Islet precursor cell (in vitro differentiated cells): ENCODE data around the gene ABAT.
"Not testable (repeated sequence)": the region's sequence is repeated elsewhere in the genome, so short reads cannot be mapped to it uniquely, and the experiment has no call there.

Experiments used
- DNase-seq: peaks from one replicate; pipeline ENCODE4 v3.0.0-alpha.2; 2018

The ABAT gene

DNA sequence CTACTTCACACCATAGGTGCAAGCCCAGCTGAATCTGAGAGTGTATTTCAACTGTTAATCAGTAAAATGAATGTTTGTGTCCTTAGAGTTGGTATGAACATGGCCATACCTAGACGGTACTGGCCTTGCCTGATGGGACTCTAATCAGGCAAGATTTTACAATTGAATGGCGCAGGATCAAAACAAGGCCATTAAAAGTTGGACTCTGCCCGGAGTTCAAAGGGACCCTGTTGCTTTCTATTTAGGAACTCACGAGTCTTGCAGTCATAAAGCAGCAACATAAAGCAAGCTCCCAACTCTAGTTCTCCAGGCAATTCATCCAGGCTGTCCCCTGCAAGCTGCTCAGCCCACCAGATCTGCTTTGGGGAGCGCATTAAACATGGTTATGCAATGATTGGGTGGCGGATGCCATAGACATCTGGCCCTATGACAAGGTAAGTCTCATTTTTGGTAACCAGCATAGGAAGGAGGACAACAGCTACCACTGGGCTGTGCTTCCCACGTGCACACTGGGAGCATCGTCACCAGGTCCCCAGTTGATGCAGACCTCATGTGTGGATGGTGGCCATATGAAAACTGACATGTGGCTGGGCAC is 114.3 kb downstream of the ABAT start:
- DNase-seq, result no peak

DNA sequence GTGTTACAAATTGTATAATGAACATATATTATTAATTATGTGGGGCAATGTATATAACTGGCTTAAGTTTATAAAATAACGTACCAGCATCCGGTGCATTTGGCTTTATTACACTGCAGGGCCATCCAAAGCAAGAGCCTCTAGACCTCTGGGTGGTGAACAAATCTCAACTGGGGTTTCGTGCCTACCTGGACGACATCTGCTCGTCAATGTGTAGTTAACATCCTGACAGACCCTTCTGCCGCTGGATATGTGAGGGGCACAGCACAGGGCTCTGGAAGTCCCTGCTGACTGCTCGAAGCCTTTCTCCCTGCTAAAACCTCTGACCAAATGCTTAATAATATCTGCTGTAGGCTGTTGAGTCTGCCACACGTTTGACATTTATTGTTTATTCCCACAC is 120.7 kb downstream of the ABAT start:
- no peak for DNase-seq

DNA sequence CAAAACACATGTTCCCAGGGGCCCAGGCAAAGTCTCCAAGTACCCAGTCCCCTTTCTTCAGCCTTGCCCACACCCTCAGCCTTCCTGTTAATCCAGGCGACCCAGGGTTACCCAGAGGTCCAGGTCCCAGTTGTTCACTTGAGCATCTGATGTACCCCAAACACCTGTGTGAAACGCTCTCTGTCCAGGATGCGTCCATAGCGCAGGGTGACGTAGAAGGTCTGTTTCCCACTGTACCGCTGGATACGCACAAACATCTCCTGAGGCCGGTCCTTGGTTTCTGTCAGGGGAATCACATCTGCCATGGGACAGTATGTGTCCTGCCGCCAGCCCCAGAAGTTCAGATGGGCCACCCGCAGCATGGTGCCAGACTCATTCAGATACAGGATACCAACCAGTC is 121.4 kb downstream of the ABAT start:
- no peak for DNase-seq

DNA sequence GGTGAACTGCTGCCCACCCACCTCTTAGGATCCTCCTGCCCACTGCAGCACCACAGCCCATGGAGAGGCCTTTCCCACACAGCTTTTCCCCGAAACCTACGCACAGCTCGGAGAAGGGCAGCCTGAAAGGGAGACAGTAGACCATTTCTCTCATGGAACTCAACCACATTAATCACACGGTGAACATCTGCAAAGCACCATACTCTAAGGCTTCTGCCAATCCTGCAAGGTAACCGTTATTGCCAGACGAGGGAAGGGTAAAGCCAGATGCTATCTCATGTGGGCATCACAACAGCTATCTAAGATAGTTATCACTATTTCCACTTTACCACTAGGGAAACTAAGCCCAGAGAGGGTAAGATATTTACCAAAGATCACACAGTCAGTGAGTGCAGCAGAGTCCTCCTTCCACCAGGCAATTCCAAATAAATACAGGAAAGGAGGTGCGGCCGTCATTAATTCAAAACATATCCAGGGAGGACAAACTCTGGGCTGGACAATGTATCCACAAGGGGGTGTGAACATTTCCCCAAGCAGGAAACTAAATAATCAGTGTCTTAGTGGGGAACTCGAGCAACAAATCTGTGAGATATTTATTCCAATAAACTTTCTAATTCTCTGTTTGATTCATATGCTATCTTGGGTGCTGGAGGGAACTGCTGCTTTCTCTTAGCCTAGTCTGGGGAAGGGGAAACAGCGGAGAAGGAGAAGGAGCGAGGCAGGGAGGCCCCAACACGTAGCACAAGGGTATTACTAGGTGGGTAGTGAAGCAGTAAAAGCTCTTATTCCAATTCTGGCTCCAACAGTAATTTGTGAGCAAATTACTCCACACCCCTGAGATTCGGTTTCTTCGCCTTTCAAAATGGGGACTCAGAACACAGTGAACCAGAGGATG is 122.3 kb downstream of the ABAT start:
- no peak for DNase-seq

DNA sequence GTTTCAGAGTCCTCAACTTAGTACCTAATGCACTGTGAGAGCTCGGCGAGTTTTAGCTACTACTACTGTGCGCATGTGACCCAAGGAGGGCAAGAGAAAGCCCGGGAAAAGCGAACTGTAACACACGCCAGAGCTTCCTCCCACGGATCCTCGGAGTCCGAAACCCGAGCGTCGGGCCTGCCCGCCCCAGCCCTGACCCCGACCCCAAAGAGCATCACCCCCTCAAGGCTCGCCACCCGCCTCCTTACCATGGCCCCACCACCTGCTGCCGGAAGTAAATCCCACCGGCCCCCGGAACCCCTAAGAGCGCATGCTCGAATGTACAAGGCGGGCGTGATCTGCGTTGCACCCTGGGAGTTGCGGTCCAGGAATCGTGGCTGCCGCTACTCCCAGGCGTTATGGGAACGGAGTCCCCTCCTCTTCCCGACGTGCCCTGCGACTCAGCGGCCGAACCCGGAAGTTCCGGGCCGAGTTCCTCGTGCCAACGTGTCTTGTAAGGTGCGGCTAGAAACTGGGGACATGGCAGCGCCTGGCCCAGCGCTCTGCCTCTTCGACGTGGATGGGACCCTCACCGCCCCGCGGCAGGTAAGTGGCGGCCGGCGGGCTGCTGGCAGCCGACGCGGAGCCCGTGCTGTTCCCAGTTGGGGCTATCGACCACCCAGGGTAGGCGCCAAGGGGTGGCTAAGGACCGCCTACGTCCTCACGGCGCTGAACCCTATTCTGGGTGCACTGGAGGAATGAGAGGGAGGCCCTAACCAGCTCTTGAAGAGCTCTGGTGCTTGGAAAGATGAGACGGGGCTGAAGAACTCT is 123.2 kb downstream of the ABAT start, which contains the start of the genes PMM2 and TMEM186:
Gene PMM2, plus strand, starts transcription at position 476 of the 810 bp plus-strand sequence. Its CDS starts 44 bp downstream, at position 520.
Gene TMEM186, minus strand, starts transcription at position 276 of the 810 bp plus-strand sequence. Its CDS starts 25 bp downstream, at position 251.
- peak; percentile 98 for DNase-seq

DNA sequence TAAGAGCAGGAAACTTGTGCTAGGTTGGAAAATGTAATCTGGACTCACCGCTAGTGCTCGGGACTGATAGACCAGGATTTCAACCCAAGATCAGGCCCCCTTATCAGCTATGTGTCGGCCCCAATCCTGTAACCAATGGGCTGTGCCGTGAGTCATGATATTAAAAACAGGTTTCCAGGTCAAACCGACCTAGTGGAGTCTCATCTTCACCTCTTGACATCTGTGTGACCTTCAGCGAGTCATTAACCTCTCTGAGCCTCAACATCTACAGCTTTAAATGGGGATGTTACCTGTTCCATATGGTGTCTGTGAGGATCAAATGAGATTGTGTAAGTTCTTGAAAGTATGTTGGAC is 123.7 kb downstream of the ABAT start:
- DNase-seq, result no peak

DNA sequence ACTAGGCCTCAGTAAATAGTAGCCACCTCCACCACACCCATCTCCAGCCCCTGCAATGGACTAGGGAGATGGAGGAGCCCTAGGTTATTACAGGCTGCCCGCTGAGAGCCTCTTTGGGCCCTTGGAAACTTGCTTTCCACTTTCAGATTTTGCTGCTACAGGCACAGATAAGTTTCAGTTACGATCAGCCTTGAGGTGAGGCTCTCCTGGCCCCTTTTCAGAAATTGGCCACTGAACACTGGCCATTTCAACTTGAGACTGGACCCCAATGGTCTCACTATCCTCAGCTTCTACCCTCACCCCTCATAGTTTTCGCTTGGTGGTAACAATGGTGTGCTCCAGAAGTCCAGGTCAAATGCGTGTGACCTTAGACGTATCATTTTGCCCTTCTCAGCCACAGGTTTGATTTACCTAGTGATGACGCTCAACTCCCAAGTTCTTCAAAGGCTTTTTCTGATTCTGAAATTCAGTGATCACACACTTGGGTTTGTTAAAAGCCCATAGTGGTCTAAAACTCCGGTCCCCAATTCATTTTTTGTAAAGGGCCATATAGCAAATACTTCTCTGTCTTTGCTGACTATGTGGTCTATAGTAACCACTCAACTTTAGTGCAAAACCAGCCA is 124.2 kb downstream of the ABAT start:
- DNase-seq, result no peak

DNA sequence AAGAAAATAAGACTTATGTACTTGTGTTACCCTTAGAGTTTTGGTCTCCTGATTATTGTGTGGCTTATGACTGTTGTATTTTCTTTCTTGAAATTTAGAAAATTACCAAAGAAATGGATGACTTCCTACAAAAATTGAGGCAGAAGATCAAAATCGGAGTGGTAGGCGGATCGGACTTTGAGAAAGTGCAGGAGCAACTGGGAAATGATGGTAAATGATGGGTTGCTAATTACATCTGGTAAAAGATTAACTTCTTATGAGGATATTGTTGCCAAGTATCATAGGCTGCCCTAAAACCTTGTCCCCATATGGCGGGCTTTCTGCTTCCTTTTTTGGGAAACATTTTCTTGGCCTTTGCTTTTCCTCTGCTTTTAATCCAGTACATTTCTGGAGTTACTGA is 127.3 kb downstream of the ABAT start:
- no peak for DNase-seq

DNA sequence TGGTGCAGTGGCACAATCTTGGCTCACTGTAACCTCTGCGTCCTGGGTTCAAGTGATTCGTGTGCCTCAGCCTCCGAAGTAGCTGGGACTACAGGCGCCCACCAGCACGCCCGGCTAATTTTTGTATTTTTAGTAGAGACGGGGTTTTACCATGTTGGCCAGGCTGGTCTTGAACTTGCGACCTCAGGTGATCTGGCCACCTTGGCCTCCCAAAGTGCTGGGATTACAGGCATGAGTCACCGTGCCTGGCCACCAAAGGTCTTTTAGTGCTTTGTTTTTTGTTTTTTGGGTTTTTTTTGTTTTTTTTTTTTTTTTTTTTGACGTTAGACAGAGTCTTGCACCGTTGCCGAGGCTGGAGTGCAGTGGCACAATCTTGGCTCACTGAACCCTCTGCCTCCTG is 129.3 kb downstream of the ABAT start:
- DNase-seq, result not testable (repeated sequence)

DNA sequence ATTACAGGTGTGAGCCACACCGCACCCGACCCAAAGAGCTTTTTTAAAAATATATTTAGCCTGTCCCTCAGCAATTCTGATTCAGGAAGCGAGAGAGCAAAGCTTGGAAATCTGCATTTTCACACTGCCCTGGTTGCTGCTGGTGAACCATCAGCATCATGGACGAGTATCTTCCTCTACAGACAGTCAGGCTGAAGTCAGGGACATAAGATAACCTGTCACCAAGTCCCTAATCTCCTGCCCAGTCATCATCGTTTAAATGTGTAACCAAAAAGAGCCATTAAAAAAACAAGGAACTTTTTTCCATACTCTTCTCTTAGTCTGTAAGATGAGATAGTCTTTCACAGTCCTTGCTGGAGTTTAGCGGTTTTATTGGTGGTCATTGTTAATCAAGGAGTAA is 129.9 kb downstream of the ABAT start:
- DNase-seq, result no peak

DNA sequence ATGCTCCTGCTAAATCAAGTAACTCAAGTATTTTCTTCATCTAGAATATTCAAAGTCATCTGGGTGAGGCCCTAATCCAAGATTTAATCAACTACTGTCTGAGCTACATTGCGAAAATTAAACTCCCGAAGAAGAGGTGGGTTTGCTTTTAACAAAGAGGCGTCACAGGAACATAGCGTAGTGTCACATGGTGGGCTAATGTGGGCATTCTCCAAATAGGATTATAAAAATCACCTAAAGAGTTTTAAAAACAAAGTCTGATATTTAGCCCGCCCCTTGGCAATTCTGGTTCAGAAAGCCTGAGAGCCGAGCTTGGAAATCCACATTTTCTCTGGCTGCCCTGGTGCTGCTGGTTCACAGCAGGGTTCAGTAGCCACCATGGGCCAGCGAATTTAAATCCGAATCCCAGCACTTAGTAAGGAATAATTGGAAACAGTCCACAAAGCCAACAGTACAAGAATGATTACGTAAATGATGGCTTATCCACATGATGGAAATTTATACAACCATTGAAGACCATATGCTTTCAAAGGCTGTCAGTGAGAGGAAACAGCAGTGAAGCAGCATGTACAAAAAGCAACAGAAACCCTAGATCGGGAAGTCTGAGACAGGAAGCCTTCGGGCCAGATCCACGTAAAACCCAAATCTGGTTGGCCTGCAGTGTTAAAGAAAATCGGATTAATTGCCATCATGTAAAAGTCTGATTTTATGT is 132.0 kb downstream of the ABAT start:
- DNase-seq, result no peak

DNA sequence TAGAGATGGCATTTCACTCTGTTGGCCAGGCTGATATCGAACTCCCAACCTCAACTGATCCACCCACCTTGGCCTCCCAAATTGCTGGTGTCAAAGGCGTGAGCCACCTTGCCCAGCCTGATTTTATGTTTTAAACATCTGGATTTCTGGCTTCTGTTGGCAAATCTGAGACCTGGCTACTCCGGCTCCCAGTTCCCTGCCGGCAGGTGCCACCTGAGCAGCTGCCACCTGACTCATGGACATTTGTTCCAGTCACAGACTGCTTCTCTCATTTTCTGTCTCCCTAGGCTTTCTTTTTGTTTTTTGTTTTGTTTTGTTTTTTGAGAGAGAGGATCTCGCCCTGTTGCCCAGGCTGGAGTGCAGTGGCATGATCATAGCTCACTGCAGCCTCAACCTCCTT is 132.8 kb downstream of the ABAT start:
- DNase-seq, result no peak

DNA sequence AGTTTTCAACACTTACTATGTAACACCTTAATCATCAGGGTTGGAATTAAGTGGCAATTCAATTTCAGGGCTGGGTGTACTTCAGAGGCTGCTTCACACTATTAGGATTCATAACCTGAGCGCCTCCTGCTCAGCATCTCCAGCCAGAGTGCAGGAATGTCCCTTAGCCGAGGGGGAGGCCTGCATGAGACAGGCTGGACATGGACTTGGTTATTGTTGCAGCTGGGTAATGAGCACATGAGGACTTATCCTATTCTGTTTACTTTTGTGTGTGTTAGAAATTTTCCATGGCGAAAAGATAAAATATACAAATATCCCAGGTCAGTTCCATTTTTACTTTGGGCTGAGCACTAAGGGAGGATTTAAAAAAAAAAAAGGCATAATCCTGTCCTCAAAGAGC is 133.6 kb downstream of the ABAT start:
- DNase-seq, result no peak

DNA sequence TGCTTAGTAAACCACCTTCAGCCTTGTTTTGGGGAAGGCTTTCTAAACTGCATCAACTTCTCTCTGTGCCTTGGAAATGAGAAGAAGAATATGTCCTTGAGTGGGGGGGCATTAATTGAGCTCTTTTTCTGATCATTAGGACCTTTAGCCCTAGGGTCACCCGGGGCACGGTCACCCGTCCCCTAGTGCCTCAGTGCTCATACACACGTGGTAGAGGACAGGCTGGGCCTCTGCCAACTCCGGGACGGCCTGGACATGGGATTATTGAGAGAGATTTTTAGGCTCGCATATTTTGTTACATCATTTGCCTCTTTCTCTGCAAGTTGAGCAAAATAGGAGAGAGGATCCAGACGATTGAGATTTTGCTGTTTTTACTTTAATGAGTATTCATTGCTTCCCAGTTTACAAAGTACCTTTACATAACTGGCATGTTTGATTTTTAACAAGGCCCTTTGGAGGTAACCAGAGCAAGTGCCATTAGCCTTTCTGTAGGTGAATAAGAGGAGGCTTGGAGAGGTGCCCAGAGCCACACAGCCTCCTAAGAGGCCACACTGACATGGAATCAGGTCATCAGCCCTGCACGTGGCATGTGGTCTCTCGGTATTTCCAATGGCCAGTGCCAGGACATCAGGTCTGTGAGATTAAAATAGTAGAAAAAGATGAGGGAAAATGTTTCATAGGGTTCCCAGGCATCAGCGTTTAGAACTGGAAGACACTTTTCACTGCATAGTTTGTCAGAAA is 134.4 kb downstream of the ABAT start:
- no peak for DNase-seq

DNA sequence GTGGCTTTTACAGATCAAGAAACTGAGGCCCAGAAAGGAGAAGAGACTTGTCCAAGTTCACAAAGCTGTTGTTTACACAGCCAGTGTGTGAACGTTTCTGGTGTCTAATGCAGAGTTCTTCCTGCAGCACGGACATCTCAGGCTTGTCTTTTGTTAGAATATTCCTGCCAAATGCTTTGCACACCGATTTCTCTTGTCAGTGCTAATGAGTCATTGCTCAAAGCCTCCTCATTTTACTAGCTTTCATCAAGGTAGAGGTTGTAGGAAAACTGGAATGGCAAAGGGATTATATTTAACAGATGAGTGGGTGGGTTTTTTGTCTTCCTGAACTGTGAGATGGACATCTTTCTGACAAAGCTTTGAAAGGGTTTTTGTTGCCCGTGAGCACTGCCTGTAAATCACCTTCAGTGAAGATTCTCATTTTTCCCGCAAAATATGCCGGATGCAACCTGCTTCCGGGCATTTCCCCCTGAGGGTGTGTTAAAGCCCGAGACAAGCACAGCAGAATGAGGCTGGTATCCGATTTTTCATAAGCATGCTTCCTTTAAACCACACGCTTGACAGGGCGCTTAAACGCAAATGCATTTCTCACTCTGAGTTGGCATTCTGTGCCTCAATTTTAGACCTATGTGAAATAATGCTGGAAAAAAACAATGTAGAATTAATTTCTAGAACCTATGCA is 137.9 kb downstream of the ABAT start:
- no peak for DNase-seq

DNA sequence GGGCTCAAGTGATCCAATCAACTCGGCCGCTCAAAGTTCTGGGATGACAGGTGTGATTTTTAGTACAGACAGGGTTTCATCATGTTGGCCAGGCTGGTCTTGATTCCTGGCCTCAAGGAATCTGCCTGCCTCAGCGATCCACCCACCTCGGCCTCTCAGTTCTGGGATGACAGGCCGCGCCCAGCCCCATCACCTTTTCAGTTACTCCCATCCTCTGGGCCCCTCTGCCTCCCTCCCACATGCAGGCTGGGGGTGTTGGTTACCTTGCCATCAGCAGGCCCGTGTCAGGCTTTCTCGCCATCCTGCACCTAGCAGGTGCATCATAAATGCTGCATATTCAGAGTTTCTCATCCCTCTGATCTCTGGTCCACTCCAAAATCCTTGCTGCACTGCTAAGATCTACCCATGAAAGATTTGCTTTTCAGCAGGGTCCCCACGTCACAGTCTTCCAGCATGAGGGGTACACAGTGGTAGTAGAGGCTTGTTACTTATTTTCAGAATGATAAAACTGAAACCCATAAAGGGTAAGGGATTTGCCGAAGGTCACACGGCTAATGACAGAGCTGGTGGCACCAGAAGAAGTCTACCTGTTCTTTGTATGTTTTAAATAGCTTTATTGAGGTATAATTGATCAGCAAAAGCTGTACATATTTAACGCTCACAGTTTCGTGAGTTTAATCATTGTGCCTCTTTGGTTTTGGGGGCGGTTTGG is 139.8 kb downstream of the ABAT start:
- DNase-seq, result no peak

DNA sequence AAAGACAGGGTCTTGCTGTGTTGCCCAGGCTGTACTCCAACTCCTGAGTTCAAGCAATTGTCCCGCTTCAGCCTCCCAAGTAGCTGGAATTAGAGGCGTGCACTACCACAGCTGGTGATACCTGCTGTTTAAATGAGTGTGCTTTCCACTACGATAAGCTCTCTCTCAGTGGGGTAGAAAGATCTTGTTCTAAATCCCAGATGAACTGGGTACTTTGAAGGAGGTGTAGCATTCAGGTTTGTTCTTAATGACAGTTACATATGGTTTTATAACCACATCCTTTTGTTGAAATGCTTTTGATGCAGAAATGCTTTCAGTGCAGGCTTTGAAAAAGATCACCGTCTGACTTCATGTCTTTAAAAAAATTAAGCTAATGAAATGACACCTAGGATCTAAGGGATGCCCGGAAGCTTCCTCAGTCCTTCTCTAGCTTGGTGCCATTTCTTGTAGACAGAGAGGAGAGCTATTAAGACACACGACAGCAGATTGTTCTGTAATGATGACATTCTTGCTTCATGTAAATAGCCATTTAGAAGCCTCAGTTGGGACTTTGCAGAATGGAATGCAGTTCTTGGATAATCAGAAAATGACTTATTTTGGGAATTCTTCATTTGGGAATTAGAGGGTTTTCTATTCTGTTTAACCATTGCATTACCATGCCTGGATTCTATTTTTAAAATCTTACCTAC is 142.7 kb downstream of the ABAT start:
- no peak for DNase-seq

DNA sequence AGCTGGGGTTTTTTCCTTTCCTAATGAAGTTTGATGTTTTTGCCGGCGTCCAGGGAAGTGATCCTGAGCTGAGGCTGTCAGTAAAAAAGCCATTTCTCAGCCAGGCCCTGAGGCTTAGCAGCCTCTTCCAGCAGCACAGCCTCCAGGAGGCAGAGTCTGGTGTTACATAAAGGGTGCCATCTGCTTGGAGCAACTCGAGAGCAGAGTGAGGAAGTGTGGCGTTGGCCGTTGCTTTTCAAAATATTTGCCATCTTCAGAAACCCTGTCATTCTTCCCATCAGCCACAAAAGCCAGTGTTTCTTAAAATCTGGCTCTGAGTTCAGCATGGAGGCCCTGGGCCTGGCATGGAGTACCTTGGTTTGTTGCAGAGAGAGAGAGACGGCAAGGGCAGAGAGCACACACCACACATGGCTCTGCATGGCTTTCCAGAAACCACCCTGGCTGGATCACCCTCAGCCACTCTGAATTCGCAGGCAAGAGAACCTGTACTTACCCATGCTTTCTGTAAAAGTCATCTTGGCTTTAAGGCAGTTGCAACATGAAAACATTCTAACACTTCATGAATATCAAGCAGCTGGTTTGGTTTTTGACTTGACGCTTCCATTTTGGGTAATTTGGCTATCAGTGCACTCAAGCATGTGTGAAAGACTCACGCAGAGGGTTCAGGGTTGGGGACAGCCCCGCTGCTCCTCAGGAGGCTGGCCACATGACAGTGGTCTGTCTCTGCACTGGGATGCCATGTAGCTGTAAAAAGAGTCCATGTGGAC is 144.3 kb downstream of the ABAT start:
- DNase-seq, result no peak
